Stimulated activated CD8-positive, alpha-beta memory T cell treated with anti-CD3 and anti-CD28 coated beads, Interleukin-7, amount 100 ng/mL, for 24 hours (primary cell): Measurements from ENCODE around the gene GRWD1.
A peak's percentile ranks its signal among the peaks of the same experiment; 100 is the strongest.
"Not testable (repeated sequence)": the region's sequence is repeated elsewhere in the genome, so short reads cannot be mapped to it uniquely, and the experiment has no call there.

Source experiments
- DNase-seq: peaks from one replicate; pipeline ENCODE4 v3.0.0-alpha.2; 2020; ENCODE audit warnings: low read depth

Gene GRWD1

DNA sequence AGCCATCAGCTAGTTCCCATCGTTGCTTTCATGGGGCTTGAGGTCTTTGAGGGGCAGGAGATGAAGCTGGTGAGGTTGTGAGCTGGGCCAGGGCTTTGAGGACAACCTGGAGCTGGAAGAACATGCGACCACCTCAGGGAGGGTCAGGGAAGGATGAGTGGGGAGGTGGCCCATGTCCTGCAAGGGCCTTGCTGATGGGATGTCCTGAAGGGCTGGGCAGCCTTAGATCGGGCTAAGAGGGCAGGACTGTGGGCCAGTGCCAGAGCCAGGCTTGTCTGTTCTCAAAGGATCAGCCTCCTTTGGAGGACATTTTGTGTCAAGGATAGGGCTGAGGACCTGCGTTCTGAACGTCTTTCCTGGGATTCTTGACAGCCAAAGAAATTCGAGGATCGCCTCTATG is 33.9 kb downstream of the GRWD1 start:
- no peak for DNase-seq

- no peak for DNase-seq
Measured at GRCh38 chr19:48480183-48480557, 34.4 kb downstream of the GRWD1 start.

- DNase-seq, result peak; percentile 24
Measured at GRCh38 chr19:48480558-48481500, 35.0 kb downstream of the GRWD1 start.

GRCh38 chr19:48481846-48482639 is 36.3 kb downstream of the GRWD1 start:
- DNase-seq, result no peak

DNA sequence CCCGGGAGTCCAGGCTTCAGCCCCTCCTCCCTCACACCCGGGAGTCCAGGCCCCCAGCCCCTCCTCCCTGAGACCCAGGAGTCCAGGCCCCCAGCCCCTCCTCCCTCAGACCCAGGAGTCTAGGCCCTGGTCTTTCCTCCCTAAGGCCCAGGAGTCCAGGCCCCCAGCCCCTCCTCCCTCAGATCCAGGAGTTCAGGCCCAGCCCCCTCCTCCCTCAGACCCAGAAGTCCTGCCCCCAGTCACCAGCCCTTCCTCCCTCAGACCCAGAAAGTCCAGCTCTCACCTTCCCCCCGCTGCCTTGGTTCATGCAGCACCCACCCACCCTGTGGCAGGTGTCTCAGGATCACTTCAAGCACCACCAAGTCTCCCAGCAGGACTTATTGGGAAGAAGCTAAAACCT is 37.5 kb downstream of the GRWD1 start:
- no peak for DNase-seq

- DNase-seq, result no peak
Measured at GRCh38 chr19:48484247-48484893, 38.6 kb downstream of the GRWD1 start.

DNA sequence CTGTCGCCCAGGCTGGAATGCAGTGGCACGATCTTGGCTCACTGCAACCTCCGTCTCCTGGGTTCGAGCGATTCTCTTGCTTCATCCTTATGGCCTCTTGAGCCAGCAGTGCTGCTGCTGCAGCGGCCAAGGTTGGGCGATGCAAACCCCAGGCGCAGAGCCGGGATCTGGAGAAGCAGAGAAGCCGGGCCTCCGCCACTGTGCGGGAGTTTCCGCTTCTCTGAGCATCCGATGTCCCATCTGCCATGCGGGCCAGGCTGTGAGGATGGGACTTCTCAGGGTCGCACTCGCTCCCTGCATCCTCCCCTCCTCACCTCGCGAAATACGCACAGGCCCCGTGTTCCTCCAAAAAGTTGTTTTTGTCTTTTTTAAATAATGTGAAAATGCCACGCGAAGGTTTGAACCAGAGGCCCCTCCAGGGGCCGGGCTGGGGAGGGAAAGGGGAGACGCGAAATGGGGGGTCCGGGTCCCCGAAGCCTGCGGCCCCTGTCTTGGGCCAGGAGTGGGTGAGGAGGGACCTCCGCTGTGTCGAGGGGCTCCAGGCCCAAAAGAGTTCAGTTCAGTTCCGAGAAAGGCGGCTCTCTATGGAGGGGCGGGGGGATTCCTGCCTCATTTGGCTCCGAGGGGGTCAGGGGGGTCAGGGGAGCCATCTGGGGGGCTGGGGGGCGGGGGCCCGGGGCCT is 39.3 kb downstream of the GRWD1 start:
- no peak for DNase-seq

- not testable (repeated sequence) for DNase-seq
Measured at GRCh38 chr19:48486706-48487105, 40.9 kb downstream of the GRWD1 start.

DNA sequence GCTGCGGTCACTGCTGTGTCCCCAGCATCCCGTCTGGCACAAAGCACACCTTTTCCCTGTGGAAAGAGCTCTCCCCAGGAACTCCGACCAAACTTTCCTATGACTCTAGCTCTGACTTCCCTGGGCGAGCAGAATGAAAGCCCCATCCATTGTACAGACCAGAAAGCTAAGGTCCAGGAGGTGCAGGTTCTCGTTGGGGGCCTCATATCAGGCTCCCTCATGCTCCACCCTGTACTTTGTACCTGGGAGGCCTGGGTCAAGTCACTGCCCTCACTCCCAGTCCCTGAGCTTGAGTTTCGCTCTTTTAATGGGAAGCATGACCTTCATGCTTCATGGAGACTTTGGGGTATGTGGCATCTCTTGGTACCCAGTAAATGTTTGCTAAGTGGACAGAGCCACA is 41.8 kb downstream of the GRWD1 start:
- DNase-seq, result no peak

GRCh38 chr19:48487948-48488347 is 42.2 kb downstream of the GRWD1 start:
- no peak for DNase-seq

GRCh38 chr19:48488478-48488877 is 42.7 kb downstream of the GRWD1 start:
- DNase-seq, result not testable (repeated sequence)

- peak; percentile 77 for DNase-seq
Measured at GRCh38 chr19:48489608-48490216, 43.9 kb downstream of the GRWD1 start.

GRCh38 chr19:48490981-48491792 is 45.4 kb downstream of the GRWD1 start:
- no peak for DNase-seq

- DNase-seq, result no peak
Measured at GRCh38 chr19:48491793-48492123, 46.0 kb downstream of the GRWD1 start.

- DNase-seq, result peak; percentile 61
Measured at GRCh38 chr19:48492925-48493717, 47.3 kb downstream of the GRWD1 start.

GRCh38 chr19:48493718-48494401 is 48.1 kb downstream of the GRWD1 start:
- DNase-seq, result no peak

GRCh38 chr19:48495396-48495795 is 49.6 kb downstream of the GRWD1 start:
- DNase-seq, result no peak

- no peak for DNase-seq
Measured at GRCh38 chr19:48496959-48497727, 51.4 kb downstream of the GRWD1 start.
